Activated naive CD4-positive, alpha-beta T cell (primary cell): ENCODE measurements around the gene CHST11.

Experiments used
- DNase-seq, 4 experiments: peaks; one replicate each; lab custom pipeline; 2025; lab: John Stamatoyannopoulos, UW

CHST11 gene

DNA sequence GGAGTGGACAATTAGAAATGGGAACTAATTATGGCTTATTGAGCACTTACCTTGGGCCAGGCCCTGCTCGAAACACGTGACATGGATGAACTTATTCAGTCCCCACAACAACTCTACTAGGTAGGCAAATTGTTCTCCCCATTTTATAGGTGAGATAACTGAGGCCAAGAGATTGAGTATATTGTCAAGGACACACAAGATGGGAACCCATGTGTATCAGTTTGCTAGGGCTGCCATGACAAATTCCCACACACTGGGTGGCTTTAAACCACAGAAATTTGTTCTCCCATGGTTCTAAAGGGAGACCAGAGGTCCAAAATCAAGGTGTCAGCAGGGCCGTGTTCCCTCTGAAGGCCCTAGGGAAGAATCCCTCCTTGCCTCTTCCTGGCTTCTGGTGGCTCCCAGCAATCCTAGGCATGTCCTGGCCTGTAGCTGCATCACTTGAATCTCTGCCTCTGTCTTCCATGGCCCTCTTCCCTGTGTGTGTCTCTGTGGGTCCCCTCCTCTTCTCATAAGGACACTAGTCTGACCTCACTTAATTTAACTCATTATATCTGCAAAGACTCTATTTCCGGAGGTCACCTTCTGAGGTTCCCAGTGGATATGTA lies 128.8 kb downstream of the CHST11 start:
- DNase-seq = no peak

DNA sequence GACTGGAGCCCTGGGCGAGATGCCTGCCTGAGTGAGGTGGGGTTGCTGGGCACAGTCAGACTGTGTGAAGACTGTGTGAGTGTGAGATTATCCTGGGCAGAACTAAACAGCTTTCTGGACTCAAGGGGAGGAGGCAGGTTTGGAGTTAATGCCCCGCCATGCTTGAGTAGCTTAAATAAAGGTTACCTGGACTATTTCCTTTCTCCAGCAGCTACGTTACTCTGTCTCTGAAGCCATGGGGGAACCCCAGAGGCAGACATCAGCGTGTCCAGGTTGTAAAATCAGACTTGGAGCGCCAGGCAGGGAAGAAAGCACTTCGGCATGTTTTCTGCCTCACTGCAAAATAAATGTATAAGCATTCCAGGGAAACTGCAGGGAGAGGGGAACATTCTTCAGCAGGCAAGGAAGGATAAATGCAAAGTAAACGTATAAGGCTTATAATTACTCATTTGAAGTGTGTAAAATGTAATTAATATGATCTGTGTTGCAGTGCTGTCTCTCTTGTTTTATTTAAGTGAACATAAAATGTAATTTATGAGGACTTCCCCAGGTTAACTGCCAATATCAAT lies 129.7 kb downstream of the CHST11 start:
- no peak for DNase-seq

DNA sequence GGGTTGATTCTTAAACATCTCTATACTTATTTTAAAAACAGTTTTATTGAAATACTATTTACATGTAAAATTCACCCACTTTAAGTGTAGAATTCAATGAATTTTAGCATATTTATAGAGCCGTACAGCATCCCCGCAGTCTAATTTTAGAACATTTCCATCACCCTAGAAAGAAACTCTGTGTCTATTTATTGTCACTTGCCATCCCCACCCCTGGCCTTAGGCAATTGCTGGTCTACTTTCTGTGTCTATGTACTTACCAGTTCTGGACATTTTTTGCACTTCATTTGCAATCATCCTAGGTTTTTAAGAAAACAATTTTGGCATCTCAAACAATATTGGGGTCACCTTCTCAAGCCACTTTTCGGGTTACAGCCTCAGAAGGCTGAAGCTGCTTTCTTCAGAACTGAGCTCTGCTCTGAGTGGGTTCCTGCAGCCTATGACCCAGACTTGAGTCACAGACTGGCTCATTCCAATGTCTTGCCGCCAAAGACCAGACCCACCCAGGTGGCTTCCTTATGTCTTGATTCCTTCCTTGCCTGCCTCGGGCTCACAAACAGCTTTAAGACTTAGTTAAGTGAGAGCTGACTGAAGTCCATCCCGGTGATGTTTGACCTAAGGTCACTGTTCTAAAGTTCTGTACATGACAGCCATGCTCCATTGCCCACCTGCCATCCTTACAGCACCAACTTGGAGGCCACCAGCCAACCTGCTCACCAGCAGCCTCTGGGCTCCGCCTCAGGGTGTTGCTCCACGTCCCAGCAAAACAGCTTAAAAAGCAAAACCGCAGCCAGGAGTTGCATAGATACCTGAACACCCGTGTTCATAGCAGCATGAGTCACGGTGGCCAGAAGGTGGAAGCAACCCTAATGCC lies 131.5 kb downstream of the CHST11 start:
- no peak for DNase-seq

DNA sequence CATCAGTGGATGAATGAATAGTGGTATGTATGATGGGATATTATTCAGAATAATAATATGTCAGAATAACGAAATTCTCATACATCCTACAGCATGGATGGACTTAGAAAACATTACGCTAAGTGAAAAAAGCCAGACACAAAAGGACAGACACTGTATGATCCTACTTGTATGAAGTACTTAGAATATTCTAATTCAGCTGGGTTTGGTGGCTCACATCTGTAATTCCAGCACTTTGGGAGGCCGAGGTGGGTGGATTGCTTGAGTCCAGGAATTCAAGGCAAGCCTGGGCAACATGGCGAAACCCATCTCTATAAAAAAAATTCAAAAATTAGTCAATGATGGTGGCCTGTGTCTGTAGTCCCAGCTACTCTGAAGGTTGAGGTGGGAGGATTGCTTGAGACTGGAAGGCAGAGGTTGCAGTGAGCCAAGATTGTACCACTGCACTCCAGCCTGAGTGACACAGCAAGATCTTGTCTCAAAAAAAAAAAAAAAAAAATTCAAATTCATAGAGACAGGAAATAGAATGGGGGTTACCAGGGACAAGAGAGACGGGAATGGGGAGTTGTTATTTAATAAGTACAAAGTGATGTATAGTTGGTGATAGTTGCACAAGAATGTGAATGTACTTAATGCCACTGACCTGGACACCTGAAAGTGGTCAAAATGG lies 132.3 kb downstream of the CHST11 start:
- no peak for DNase-seq

DNA sequence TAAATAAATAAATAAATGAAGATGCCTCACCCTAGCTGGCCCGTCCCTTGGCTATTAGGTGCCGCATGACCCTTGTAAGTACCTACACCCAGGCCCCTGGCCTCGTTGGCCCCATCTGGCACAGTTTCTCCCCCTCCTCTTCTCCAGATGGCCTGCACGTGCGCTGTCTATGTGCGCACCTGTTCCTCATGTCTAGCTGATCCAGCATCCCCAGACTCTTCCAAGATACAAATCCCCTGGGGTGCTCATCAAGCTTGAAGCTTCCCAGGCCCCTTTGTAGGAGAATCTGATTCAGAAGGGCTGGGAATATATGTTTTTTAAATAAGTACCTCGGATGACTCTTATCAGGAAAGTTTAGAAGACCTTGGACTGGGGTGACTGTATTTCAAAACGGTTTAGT lies 133.3 kb downstream of the CHST11 start:
- DNase-seq = no peak

DNA sequence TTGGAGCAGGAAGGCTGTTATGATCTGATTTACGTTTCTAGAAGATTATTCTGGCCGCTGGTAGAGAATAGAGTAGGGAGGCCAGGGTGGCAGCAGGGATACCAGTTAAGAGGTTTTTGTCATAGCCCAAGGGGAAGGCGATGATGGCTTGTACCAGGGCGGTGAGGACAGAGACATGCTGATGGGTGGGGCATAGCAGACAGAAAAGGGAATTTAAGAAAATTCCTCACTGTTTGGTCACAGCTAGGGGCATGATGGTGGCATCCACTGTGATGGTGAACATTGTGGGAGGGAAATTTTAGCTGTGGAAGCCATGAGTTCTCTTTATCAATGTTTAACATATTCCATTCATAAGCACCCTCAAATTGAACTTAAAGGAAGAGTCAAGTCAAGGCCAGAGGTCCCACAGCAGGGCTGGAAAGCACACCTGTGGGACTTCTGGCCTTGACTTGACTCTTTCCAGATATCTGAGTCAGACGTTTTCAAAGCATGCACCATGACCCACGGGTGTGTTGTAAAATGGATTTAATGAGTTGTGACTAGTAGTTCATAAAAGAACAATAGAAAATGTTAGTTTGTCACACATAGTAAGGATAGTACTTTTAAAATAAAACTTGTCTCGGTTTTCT lies 134.6 kb downstream of the CHST11 start:
- no peak for DNase-seq

DNA sequence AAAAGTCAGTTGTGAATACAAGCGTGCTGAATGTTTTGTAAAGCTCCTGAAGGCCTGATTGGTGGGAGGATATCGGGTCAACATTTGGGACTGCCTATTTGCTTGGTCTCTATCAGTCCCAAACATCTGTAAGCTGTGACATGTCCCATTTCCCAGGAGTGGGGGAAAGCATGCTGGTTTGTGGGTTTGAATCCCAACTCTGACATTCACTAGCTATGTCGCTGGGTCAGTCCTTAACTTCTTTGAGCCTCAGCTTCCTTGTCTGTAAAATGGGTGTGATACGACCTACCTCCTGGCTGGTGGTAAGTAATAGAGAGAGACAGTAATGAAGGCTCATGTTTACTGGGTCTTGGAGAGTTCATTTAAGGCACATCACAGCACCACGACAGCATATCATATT lies 136.7 kb downstream of the CHST11 start:
- DNase-seq = no peak

DNA sequence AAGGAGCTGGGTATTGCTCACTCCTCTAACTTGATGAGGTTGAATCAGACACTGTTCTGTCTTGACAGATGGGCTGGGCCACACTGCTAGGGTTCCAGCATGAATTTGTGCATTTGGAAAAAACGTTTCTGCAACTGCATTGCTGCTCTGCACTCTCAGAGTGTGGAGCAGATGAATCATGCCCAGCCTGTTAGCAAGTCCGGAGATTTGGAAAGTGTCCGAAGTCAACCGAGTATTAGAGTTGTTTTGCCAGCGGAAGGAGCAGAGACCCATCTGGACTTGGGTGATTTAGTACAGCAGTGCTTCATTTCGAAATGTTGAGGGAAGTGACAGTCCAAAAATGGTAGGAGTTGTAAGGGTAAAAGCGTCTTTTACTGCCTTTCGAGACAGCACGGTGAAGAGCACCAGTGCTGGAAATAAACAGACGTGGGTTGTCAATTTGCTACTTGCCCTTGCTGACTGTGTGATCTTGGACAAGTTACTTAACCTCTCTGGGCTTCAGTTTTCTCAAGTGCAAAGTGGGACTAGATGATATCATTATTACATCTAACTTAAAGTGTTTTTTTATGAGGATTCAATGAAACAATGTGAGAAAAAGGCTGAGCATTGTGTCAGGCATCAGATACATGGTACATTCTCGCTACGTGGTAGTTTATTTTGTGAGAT lies 139.5 kb downstream of the CHST11 start:
- no peak for DNase-seq

DNA sequence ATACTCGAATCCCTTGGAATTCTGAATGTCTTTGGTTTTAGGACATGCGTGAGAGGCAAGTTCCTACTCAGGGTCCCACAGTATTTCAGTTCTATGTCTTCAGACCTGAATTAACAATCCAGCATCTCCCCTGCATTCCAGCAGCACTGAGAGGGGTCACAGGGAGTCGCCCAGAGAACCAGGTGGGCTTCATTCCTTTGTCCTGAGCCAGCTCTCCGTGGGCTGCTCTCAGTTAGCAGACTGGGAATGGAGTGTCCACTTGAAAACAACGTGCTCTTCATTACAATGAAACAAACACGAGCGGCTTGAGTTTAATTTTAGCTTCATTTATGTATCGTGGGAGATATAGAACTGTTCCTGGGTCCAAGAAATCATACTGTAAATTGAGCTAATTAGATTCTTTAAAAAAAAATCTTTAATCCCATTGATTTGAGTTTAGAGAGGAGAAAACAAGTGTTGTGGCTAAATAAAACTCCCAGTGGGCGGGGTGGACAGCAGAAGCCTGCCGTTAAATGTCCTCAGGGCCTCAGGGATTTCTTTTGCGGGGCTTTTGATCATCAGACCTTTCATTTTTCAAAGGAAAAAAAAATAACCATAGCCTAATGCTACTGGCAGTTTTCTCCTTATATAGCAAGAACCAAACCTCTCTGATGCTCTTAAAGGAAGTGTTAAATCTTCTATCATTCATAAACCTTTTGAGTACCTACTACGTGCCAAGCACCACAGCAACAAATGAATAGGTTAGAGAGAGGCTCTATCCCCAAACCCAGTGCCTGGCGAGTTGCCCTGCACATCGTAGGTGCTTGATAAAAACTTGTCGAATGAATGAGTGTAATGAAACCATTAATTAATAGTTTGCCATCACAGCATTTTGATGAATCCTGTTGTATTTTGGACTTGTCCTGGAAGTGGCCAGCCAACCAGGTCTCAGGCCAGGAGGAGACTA lies 140.4 kb downstream of the CHST11 start:
- DNase-seq = no peak

DNA sequence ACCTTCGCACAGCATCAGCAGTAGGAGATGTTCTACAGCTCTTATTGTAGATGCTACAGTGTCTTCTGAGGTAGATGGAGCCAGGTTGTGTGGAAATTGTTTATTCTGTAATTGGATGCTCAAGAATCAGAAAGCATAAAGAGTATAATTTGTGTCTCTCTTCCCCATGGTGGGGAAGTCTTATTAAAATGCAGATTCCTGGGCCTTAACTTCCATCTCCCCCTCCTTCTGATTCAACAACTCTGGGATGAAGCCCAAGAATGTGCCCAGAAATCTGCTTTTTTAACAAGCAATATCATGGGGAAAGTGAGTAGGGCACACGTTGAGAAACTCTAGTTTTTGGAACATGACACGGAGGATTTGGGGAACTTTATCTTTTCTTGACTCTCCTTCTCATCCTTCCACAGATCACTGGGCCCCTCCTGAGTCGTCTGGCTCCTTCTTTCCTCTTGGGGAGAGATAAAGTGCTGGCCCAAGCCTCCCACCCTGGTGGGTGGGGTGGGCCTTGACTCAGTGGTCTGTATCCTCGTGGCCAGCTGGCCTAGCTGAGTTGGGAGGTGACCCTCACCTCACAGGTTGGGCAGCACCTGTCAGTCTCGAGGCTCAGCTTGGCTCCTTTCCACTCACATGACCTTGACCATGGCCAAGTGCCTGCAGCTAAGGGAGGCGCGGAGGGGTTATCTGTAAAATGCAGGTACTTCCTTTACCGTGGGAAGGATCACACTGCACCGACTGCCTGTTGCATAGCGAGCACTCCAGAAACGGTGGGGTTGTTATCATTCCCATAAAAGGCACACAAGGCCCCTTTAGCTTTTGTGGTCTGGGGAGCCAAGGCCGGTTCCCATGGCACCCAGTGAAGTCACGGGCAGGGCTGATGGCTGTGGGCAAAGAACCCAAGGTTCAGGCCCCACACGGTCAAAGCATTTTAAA lies 141.9 kb downstream of the CHST11 start:
- DNase-seq = no peak

DNA sequence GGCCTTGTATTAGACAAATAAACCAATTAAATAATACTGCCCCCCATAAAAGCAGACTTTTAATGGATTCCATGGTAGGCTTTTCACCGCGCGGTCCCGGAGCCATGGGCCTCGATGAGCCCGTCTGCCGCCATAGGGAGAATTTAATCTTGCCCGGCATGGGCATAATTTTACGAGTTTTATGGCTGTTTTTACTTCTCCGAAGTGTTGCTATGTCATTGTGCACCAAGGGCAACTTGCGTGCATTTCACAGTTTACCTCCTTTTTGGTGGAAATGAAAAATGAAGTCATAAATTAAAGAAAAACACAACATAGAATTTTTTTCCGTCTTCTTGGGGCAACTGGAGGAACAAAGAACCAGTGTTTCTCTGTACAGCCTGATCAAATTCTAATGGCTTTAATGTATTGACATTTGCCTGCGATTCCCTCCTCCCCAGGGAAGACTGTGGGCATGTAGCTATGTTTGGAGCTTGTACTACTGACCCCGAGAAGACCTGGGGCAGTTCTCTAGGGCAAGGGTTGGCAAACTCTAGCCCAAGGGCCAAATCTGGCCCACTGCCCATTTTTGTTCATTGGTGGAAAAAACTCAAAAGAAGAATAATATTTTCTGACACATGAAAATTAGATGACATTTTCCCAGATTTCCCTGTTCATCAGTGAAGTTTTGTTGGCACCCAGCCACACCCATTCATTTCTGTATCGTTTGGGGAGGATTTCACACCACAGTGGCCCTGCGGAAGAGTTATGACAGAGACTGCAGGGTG lies 142.7 kb downstream of the CHST11 start:
- no peak for DNase-seq

DNA sequence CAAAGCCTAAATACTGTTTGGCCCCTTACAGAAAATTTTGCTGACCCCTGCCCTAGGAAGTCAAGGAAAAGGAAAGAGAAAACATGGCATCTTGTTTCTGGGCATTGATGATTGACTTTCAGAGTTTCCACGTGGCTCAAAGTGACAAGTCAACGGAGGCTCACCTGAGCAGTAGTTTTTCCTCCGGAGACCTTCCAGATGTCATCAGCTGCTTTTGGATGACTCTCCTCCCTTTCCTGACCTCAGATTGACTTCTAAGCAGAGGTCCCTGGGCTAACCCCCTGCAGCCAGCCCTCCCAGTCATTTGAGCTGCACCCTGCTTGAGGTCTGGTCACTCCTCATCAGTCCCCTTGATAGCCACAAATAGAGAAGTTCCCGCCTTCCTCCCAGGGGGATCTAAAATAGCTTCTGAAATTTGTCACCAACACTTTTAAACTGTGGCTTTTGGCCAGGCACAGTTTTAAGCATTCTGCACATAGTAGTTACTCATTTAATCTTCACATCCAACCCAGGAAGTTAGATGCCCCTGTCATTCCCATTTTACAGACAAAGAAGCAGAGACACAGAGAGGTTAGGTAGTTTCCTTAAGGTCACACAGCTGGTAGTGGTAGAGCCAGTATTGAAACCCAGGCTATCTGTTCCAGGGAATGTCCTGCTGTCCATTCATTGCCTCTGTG lies 143.4 kb downstream of the CHST11 start:
- no peak for DNase-seq

DNA sequence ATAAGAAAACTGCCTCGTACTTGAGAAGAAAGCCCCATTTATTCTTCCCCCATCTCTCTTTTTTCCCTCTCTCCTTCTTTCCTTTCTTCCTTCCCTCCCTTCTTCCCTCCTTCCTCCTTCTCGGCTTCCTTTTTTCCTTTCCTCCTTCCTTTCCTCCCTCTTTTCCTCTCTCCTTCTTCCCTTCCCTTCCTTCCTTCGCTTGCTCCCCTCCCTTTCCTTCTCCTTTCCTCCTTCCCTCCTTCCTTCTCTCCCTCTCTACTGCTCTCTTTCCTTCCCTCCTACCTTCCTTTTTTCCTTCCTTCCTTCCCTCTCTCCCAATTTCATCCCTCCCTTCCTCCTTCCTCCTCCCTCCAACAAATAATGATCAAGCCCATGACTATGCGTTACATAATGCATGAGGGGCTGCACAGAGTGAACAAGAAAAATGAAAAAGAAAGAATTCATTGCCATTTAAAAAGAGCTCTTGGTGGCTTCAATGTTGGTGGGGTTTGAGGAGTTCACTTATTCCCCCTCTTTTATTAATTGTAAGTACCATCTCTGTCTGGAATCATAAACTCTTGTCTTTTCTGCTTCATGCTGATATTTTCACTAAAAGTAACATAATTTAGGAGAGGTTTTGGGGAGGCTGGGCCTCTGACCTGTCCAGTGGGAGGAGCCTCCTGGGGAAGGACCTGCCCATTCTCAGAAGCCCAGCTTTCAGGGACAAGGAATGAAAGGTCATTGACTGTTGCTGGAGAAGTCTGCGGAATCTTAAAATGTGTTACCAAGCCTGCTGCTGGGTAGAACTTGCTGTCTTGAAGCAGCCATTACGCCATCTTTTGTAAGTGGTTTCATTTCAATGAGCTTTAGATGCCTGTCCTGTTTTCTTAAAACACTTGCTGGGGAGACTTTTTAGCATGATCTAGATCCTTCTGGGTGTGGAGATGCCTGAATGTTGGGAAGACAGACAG lies 144.3 kb downstream of the CHST11 start:
- DNase-seq = no peak

DNA sequence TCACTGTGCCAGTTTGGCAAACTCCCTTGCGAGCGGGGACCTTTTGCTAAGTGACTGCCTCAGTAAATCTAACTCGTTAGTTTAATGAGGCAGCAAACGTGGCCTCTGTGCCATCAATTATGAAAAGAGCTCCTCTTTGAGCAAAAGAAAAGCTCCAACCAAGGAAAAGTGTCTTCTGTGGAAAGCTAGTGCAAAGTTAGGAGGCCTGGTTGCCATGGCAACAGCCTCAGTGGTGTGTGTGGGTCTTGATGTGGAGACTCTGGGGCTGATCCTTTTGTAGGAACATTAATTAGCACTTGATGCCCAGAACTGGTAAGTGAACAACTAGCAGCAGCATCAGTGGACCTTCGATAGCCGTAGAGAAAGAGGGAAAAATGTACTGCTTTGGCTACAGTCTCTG lies 145.7 kb downstream of the CHST11 start:
- DNase-seq = no peak

DNA sequence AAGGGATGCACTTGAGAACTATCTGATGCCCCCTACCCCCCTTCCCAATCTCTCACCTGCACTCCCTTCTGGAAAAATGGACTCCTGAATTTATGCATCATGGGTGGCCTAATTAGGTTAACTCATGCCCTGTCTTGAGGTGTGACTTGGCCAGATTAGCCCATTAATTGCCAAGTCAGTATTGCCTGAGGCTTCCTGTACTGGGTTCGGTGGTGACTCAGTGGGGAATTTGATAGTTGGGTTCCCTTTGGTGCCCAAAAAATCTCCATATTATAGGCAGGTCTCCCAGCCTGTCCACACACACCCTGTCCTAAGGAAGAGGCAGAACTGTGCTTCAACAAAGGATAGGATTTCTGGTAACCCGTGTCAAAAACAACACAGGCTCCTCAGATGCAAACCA lies 146.1 kb downstream of the CHST11 start:
- DNase-seq = no peak

DNA sequence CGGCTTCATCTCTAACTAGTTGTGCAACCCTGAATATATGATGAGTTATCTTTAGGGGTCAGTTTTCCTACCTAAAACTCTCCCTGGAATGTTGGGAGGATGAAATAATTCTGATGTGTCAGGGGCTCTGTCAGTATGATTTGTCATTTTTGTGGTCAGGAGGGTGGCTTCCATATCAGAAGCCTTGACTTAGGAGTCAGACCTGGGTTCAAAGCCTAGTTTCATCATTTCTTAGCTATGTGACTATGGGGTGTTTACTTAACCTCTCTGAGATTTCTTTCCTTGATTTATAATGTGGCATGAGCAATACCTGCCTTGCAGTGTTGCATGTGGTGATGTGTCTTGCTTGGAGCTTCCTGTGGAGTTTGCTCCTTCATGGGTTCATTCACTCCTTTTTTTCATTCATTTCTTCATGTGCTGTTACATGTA lies 146.8 kb downstream of the CHST11 start:
- DNase-seq = no peak
